NOMO-1 treated with DMSO at 0.1 percent for 48 hours (cell line): Measurements from ENCODE around the gene SPDYE2B.
"Not testable (repeated sequence)": the region's sequence is repeated elsewhere in the genome, so short reads cannot be mapped to it uniquely, and the experiment has no call there.

Source experiments
- DNase-seq: peaks from one replicate; lab custom pipeline; 2025; ENCODE audit not compliant: unreplicated experiment; lab: John Stamatoyannopoulos, UW

Gene SPDYE2B

DNA sequence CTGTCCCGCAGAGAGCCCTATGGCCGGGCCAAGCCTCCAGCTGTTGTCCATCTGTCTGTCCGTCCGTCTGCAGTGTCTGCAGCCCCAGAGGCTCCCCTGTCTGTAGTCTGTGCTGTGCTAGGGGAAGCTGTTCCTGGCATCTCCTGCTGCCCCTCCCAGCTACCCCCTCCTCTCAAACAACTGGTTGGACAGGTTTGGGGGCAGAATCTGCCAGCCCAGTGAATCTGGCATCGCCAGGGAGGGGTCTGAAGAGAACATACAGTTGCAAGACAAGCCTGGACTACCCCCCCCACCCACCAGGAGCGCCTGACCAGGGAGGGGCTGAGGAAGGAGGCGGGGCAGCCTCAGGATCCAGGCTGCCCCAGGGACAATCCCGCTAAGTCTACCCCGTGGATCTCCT, 7.4 kb upstream of the SPDYE2B start, which contains the start of gene UPK3BL1:
TSS of gene UPK3BL1 (minus strand) at position 101 of the 400 bp plus-strand sequence. CDS start at position 51, 50 bp downstream.
- not testable (repeated sequence) for DNase-seq

DNA sequence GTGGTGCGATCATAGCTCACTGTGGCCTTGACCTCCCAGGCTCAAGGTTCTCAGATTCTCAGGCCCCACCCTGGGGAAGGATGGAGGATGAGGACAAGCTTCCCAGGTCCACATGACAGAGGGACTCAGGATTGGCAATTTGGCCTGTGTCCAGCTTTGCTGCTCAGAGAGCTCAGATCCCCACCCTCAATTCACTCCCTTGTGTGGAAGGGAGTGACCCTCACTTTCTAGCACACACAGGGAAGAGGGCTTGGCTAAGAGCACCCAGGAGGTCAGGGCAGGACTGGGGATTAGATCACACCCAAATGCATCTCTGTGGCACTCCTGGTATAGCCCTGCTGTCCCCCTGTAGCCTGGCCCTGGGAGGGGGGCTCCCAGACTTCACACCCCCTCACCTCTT, 6.7 kb upstream of the SPDYE2B start:
- DNase-seq, result not testable (repeated sequence)

DNA sequence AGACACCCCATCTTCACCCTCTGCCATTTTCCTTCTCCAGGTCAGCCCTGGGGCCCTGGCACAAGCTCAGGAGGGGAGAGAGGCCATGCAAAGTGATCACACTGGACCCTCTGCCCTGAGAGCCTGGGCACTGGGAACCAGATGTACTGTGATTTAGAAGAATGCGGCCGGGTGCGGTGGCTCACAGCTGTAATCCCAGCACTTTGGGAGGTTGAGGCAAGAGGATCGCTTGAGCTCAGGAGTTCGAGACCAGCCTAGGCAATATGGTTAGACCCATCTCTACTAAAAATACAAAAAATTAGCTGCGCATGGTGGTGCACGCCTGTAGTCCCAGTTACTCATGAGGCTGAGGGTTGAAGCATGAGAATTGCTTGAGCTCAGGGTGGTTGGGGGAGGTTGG, 2.3 kb upstream of the SPDYE2B start:
- not testable (repeated sequence) for DNase-seq

DNA sequence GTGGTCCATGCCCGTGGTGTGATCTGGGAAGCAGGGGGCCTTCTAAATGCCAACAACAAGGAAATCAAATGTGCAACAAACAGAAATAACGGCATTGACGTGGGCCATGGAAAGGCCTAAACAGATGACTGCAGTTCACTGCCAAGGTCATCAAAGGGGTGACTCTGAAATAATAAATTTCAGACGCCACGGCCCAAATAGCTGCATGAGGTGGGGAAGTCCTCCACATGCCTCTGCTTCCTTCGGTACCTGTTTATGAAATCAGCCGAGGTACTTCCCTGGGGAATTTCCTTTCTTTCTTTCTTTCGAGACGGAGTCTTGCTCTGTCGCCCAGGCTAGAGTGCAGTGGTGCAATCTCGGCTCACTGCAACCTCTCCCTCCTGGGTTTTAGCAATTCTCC, 14.6 kb downstream of the SPDYE2B start:
- DNase-seq, result not testable (repeated sequence)

DNA sequence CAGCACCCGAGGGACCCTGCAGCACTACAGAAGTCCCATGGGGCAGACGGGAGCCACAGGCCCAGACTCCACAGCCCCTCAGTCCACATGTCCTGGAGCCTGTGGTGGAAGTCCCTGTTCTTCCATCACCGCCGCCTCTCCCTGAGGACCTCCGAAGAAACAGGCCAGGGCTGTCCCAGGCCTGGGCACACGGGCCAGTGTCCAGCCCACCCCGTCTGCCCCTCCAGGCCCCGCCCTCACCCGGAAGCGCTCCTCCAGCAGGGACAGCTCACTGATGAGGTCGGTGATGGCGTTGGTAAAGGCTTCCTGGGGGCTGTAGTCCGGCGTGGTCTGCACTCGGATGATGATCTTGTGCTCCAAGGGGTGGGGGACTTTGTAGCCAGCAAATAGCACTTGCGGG, 16.7 kb downstream of the SPDYE2B start:
- DNase-seq, result not testable (repeated sequence)

DNA sequence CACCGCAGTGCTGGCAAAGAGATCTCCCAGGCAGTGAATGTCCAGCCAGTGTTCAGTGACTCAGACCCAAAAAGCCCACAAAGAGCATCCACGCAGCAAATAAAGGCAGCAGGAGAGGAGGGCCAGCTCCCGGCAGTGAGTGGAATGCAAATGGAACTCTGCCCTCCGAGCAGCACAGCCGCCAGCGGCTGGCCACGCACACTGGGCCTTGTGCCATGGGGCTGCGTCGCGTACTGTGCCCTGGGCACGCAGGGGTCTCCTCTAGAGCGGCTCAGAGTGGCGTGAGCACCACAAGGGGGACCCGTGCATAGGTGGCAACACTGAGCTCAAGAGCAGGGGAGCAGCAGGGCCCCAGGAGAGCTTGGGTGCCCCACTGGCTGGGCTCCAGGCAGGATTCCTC, 17.4 kb downstream of the SPDYE2B start:
- not testable (repeated sequence) for DNase-seq

DNA sequence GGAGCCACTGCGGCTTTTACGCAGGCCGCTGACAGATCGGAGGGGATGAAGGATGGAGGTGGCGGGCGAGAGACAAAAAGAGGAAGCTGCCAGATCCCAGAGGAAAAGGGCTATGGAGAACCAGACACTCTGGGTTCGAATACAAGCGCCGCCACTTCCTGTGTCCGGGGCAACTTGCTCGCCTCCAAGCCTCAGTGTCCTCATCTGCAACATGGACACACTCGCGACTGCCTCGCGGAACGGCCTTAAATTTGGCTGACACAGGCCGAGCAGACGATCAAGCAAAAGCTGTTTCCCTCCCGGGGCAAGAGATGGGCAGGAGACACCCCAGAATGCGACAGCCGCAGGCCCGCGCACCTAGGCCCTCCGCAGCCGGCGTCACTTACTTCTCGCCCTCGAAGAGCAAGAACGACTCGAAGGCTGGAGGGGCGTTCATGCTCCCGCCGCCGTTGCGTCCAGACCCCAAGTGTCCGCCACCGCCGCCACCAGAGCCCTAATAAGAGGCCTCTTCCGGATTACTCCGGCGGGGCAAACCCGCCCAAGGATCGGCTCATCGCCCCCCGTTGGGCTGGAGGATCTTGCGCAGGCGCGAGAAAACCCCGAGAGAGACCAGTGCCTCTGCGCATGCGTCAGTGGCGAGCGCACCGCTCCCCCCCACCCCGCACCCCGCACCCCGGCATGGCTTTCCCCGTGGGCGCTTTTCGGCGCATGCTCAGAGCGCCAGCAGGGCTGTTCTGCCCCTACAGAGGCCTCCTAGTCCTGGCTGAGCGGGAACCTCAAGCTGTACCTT, 21.2 kb downstream of the SPDYE2B start, which contains the start of gene POLR2J2:
TSS of gene POLR2J2 (minus strand) at position 498 of the 790 bp plus-strand sequence. CDS start at position 436, 62 bp downstream.
- DNase-seq, result not testable (repeated sequence)

DNA sequence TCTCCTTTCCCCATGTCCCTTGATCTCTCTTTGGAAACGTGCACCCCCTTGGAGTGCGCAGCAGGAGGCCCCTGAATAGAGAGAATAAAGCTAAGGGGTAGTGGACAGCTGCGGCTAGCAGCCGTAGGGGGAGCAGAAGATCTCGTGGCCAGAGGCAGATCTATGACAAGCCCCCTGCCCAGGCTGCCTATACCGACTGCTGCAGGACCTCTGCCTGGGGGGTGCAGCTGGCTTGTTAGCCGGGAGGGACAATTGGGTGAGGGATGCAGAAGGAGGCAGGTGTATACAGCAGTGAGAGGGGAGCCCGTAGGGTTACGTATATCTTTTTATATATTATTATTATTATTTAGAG, 21.8 kb downstream of the SPDYE2B start:
- DNase-seq, result not testable (repeated sequence)

DNA sequence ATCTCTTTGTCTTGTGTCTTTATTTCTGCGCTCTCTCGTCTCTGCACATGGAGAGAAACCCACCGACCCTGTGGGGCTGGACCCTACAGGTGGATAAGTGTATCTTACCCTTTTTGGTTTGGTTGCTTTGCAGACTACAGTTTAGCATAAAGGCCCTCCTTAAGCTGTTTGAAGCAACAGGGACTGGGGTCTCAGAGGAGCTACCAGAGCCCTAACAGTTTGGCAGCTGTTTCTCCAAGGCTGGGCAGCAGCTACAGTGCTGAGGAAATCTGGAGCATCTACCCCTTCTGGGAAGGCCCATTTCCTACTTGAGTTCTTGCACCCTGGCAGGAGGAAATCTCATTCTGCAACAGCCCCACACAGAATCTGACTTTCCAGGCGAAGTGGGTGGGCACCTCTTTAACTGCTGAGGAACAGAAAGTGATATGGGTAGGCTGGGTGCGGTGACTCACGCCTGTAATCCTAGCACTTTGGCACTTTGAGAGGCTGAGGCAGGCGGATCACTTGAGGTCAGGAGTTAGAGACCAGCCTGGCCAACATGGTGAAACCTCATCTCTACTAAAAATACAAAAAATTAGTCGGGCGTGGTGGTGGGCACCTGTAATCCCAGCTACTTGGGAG, 23.4 kb downstream of the SPDYE2B start:
- not testable (repeated sequence) for DNase-seq

DNA sequence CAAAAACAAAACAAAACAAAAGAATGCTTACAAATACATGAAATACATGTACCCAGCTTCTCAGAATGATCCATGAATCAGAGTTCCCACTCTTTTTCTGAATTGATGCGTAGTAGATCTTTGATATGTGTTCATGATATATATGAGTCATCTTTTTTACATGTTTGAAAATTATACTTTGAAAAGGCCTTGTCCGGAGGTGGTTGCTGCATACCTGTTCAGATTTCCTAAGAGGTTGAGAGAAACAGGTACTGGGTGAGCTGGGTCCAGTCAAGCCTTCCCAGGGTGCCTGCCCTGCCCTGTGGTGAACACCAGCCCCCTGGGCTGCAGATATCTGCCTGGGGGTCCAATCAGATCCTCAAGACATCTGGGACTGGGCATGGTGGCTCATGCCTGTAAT, 25.4 kb downstream of the SPDYE2B start:
- not testable (repeated sequence) for DNase-seq

DNA sequence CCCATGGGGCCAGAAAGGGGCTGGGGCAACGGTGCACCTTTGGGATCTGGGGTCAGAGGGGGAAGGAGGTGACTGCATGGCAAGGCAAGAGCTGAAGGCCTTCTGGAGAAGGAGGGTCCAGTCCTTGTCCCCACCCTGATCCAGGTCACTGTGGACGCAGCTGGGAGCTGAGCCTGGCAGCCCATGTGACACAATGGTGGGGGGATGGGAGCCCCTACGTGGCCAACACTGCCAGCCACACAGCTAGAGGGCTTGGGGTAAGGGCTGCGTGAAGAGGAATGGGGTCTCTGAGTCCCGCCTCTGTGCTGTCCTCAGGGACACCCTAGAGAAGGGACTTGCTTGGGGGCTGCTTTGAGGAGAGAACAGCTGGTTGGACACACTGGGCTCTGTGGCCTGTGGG, 30.7 kb downstream of the SPDYE2B start:
- DNase-seq, result not testable (repeated sequence)

DNA sequence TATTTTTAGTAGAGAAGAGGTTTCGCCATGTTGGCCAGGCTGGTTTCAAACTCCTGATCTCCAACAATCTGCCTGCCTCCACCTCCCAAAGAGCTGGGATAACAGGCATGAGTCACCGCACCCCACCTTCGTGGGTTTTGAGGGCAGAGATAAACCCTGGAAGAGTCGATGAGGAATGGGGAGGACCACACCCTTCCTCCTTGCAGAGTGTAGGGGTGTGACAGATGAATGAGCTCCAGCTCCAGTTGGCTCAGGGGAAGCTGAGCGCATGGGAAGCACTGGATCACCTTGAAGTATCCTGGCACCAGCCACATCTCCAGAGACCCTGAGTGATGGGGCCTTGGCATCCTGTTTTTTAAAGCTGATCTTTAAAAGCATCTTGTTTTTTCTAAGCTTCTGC, 32.4 kb downstream of the SPDYE2B start:
- not testable (repeated sequence) for DNase-seq

DNA sequence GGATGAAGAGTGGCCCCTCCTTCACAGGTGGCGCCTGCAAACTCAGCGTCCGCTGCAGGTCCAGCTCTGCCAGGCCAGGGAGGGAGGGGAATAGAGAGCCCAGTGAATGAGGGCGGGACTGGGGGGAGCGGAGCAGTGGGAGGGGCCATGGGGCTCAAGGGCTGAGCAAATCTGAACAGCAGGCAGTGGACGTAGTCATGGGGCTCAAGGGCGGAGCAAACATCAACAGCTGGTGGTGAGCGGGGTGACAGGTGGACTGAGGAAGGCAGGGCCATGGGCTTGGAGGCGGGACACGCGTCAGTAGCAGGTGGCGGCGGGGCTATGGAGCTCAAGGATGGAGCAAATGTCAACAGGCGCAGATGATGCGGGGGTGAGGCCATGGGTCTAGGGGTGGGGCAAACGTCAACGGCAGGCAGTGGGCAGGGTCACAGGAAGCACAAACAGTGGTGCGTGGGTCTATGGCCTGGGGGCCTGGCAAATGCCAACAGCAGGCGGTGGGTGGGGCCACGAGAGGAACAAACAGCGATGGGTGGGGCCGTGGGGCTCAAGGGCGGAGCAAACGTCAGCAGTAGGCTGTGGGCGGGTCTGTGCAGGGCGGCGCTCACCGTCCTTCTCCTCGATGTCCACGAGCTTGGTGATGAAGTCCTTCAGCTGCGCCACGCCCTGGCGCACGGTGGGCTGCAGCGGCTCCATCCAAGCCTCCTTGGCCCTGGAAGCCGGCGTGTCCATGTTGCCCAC, 38.3 kb downstream of the SPDYE2B start:
- not testable (repeated sequence) for DNase-seq

DNA sequence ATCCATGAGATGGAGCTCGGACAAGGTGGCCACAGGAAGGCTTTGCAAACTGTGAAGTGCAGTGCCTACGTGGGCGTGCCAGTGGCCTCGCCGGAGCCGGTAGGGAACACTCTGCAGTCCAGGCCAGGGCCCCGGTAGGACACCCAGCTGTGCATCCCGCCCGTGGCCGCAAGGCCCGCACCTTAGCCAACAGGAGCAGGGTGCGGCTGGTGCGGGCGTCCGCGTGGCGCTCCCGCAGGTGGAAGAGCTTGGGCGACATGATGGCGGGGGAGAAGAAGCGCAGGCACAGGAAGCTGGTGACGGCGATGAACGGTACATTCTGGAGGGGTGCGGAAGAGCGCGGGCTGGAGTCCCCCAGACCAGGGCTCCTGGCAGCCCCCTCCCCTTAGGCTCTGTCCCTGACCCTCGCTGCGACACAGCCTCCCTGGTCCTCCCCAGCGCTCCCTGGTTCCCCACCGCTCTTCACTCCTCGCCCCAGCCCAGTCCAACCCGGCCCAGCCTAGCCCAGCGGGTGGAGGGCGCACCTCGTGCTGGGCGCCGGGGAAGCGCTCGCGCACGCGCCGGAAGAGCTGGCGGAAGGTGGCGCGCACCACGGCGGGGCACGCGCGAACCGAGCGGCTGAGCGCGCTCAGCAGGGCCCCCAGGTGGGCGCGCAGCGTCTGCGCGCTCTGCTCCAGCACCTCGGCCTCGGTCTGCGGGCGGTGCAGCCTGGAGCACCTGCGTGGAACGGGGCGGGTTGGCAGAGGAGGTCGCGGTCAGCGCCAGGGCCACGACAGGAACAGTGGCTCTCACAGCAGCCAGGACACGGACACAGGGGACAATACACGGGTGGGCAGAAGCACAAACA, 39.5 kb downstream of the SPDYE2B start:
- DNase-seq, result not testable (repeated sequence)

DNA sequence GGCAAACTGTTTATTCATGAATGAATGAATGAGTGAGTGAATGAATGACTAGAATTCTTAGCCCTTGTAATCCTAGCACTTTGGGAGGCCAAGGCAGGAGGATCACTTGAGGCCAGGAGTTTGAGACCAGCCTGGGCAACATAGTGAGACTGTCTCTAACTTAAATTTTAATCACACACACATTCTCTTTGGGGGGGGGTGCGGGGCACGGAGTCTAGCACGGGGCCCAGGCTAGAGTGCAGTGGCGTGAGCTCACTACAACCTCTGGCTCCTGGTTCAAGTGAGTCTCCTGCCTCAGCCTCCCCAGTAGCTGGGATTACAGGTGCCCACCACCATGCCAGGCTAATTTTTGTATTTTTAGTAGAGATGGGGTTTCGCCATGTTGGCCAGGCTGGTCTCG, 40.5 kb downstream of the SPDYE2B start:
- DNase-seq, result not testable (repeated sequence)

DNA sequence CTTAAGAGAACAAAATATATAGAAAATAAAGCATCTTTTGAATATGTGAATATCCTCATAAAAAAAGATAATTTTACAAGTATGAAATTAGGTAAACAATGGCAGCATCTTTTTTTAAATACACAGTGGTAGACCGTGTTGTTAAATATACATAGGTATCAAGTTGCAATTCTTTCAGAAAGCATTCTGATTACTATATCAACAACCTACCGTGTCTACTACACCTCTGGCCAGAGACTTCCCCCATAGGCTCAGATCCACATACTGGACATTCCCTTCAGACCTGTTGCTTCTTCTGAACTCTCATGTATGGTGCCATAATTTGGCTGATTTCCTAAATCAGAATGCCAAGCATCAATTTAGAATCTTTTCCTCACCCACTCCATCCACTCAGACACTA, 43.9 kb downstream of the SPDYE2B start:
- DNase-seq, result not testable (repeated sequence)

DNA sequence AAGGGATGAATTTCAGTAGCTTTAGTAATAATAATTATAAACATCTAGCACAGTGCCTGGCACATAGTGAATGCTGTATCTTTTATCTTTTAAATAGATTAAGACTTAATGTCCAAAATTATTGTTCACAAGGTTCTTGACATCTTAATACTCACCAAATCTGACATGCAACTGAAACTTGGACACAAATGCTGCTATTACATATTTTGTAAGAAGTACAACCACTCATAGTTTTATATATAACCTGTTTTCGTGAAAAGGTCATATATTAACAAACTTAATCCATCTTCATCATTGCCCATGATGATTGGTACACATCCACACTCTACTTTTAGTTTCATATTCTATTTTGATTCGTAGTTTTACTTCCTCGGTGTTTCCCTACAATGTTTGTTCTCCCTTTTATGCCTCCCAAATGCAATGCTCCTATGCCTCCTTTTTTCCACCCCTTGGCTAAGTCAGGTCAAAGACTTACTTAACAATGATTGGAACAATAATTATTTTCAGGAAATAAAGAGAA, 45.0 kb downstream of the SPDYE2B start:
- not testable (repeated sequence) for DNase-seq

DNA sequence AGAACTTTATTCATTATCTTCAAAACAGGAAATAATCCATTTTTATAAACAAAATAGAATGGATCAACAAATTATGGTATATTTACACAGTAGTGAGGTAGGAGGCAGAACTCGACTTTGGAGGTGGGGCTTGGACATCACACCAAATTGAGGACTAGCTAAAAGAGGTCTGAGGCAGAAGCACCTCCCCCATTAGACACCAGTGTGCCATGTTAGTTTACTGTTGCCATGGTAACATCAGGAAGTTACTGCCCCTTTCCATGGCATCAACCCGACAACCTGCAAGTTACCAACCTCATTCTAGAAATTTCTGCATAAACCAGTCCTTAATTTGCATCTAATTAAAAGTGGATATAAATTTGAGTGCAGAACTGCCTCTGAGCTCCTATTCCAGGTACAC, 45.9 kb downstream of the SPDYE2B start:
- not testable (repeated sequence) for DNase-seq

DNA sequence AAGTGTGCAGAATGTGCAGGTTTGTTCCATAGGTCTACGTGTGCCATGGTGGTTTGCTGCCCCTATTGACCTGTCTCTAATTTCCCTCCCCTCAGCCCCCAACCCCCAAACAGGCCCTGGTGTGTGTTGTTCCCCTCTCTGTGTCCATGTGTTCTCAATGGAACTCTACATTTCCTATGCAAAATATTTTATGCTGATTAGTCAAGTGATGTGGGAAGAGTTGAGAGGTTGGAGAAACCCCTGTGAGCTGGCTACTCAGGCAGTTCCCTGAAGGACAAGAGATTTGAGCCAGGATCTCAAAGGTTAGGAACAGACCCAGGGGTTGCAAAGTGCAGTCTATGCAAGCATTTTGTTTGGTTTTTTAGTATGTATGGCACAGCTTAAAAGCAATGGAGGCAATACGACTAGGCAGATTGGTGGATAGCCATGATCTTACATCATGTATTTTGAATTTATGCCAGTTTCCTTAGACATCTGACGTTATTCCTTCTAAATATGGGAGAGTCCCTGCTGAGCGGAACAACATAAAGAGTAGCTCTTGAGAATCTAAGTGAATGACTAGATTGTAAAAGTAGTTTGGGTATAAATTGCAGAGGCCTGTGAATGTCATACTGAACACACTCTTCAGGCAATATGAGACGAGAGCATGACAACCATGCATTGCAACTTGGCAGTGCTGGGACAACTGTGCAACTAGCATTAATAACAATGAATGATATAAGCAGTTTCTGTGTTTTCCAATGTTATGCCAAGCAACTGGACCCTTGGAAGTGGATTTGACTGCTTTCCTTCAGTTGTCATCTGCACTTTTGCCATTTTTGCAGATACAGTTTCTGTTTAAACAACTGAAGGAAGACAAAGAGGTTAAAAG, 47.8 kb downstream of the SPDYE2B start:
- not testable (repeated sequence) for DNase-seq
